Body of pancreas (tissue), 4 donors: Measurements from ENCODE around the gene CERT1. TPM values are rescaled to one million over a fixed set of nuclear protein-coding genes. Genes with fewer than 3 reads are reported as not detected.
A peak's percentile ranks its signal among the peaks of the same experiment; 100 is the strongest.
"Not testable (repeated sequence)": the region's sequence is repeated elsewhere in the genome, so short reads cannot be mapped to it uniquely, and the experiment has no call there.

Source experiments
- ATAC-seq: fragments of 150-250 bp; one replicate; pipeline ENCODE4 v1.9.1; 2016
- DNase-seq, 4 donors: peaks; one replicate each; pipeline ENCODE4 v3.0.0-alpha.2; 2019
- H3K27ac ChIP-seq, 4 donors: fragments of 200-600 bp; sonication (generic); 1 replicate in 3 of 4; 2 replicates in 1 of 4; pipeline versions ENCODE4 v1.5.1 to v1.6.1; 2016 to 2019; ENCODE audit warnings: mild to moderate bottlenecking in 1 of 4, mixed read lengths in 1 of 4, moderate library complexity in 1 of 4
- H3K27me3 ChIP-seq, 2 donors: fragments of 200-600 bp; sonication (generic); one replicate each; pipeline ENCODE4 v1.6.0; 2016; ENCODE audit warnings: mild to moderate bottlenecking in 1 of 2
- H3K36me3 ChIP-seq, 2 donors: fragments of 200-600 bp; sonication (generic); replicated peaks in 1 of 2; 2 replicates each; pipeline ENCODE4 v1.5.1; 2016; ENCODE audit warnings: low read depth in 2 of 2; ENCODE audit not compliant: insufficient read depth in 1 of 2
- H3K4me1 ChIP-seq: fragments of 200-600 bp; sonication (generic); one replicate; pipeline ENCODE4 v1.6.0; 2016
- H3K4me3 ChIP-seq, 2 donors: fragments of 200-600 bp; sonication (generic); 1 replicate in 1 of 2; 2 replicates in 1 of 2; pipeline ENCODE4 v1.5.1; 2016 to 2019
- H3K9me3 ChIP-seq, 3 donors: fragments of 200-600 bp; sonication (generic); 1 replicate in 2 of 3; 2 replicates in 1 of 3; pipeline ENCODE4 v1.5.1; 2016
- CTCF ChIP-seq, 7 experiments: fragments of 450-650 bp in 4 of 7; fragments of 200-600 bp in 3 of 7; sonication (generic) in 3 of 7; IDR thresholded peaks; one replicate each; pipeline ENCODE4 v1.5.1; 2016 to 2019; ENCODE audit warnings: antibody characterized with exemption in 7 of 7
- POLR2A ChIP-seq, 3 donors: fragments of 450-650 bp; IDR thresholded peaks; one replicate each; pipeline ENCODE4 v1.6.1; 2016; ENCODE audit warnings: antibody characterized with exemption in 3 of 3, mild to moderate bottlenecking in 2 of 3
- WGBS, 2 donors: methylation state at CpG; one replicate each; pipeline ENCODE4 v1.1.5; 2017; 5-methylcytosine and 5-hydroxymethylcytosine counted together
- intact Hi-C: fragments of 100-400 bp; cut with DNase I; formaldehyde crosslinking; loops from one replicate; pipeline ENCODE4 v1.15.1; 2023
- total RNA-seq, 2 donors: library from RNA; depleted of rRNA; stranded (reverse); fragments of >200 nt; gene quantifications; one replicate each; pipeline ENCODE4 v1.1.0, GENCODE V29; 2016

CERT1 gene
- total RNA-seq, 2 donors from 2014 or later = 17.8 to 19.5 TPM

- peaks cover 16% of the 10 kb centered on the region for H3K4me1 ChIP-seq
- no peak for TF ChIP-seq POLR2A (IDR thresholded peaks at IDR 0.05)
- TF ChIP-seq CTCF (IDR thresholded peaks at IDR 0.05) = peak in 6 of 7 experiments; percentile 19 to 77 (median 58)
- intact Hi-C loops = loop anchor here (10.0 kb wide), 1 partner anchor 421 kb away; no protein-coding TSS in a partner anchor
- peak overlapping the region; percentile 70 to 83 for H3K4me3 ChIP-seq
- H3K9me3 ChIP-seq = no peaks in the 10 kb centered on the region
- H3K36me3 ChIP-seq = no peaks in the 10 kb centered on the region
- ATAC-seq (peak; percentile 57), DNase-seq (peak; percentile 51 to 67 (median 58))
- peak overlapping the region; percentile 80 to 96 (median 94) for H3K27ac ChIP-seq
- WGBS, 2 donors = 5 to 8% methylated on average over 12 of the region's 12 CpGs
- H3K27me3 ChIP-seq = no peaks in the 10 kb centered on the region
These were observed 175.3 kb downstream of the CERT1 start for GRCh38 chr5:75335952-75336614.

GRCh38 chr5:75335486-75335885 lies 175.9 kb downstream of the CERT1 start:
- intact Hi-C loops = loop anchor here (10.0 kb wide), 1 partner anchor 421 kb away; no protein-coding TSS in a partner anchor
- ATAC-seq = no peak
- H3K27ac ChIP-seq = no peak overlapping the region
- peaks cover 16% of the 10 kb centered on the region for H3K4me1 ChIP-seq
- 46 to 49% methylated on average over 2 of the region's 2 CpGs for WGBS, 2 donors
- DNase-seq = no peak
- no peak overlapping the region for H3K4me3 ChIP-seq
- TF ChIP-seq CTCF (IDR thresholded peaks at IDR 0.05) = no peak
- no peak for TF ChIP-seq POLR2A (IDR thresholded peaks at IDR 0.05)
- H3K36me3 ChIP-seq = no peaks in the 10 kb centered on the region
- H3K27me3 ChIP-seq = no peaks in the 10 kb centered on the region
- no peaks in the 10 kb centered on the region for H3K9me3 ChIP-seq

- H3K36me3 ChIP-seq, H3K4me3 ChIP-seq, ATAC-seq, DNase-seq, H3K27me3 ChIP-seq, H3K27ac ChIP-seq, H3K9me3 ChIP-seq: not testable (repeated sequence)
- H3K4me1 ChIP-seq = peaks cover 16% of the 10 kb centered on the region
- WGBS, 2 donors = 79 to 82% methylated on average over 9 to 10 of the region's 10 CpGs
- intact Hi-C loops = loop anchor here (10.0 kb wide), 1 partner anchor 420 kb away; no protein-coding TSS in a partner anchor
These were observed 177.0 kb downstream of the CERT1 start for GRCh38 chr5:75334413-75334812.

GRCh38 chr5:75333759-75334158 lies 177.7 kb downstream of the CERT1 start:
- not testable (repeated sequence) for H3K36me3 ChIP-seq, H3K27ac ChIP-seq, H3K4me3 ChIP-seq, H3K9me3 ChIP-seq, ATAC-seq, DNase-seq, H3K27me3 ChIP-seq
- intact Hi-C loops = loop anchor here (10.0 kb wide), 1 partner anchor 419 kb away; no protein-coding TSS in a partner anchor
- 95% methylated on average over 20 of the region's 23 CpGs; no CpG with 5 or more reads in 1 of the 2 donors for WGBS, 2 donors
- peaks cover 12% of the 10 kb centered on the region for H3K4me1 ChIP-seq

GRCh38 chr5:75331095-75332090 lies 180.0 kb downstream of the CERT1 start:
- intact Hi-C loops = loop anchor here (10.0 kb wide), 1 partner anchor 417 kb away; no protein-coding TSS in a partner anchor
- WGBS, 2 donors = 60 to 65% methylated on average over 4 of the region's 4 CpGs
- DNase-seq = no peak
- Histone ChIP-seq H3K36me3 (no peaks in the 10 kb centered on the region), H3K4me1 (peaks cover 4% of the 10 kb centered on the region), H3K4me3 (no peak overlapping the region), H3K27ac (no peak overlapping the region), H3K27me3 (no peaks in the 10 kb centered on the region), H3K9me3 (no peaks in the 10 kb centered on the region)
- no peak for TF ChIP-seq CTCF (IDR thresholded peaks at IDR 0.05)
- no peak for TF ChIP-seq POLR2A (IDR thresholded peaks at IDR 0.05)
- no peak for ATAC-seq
